Esophagus squamous epithelium (tissue), 5 donors: ENCODE measurements around the gene DCST2. TPM values are rescaled to one million over a fixed set of nuclear protein-coding genes. Genes with fewer than 3 reads are reported as not detected.

Source experiments
- DNase-seq: peaks from one replicate; lab custom pipeline; 2025; lab: John Stamatoyannopoulos, UW
- H3K27ac ChIP-seq, 4 donors: fragments of 200-600 bp; sonication (generic); one replicate each; pipeline ENCODE4 v1.5.1; 2016 to 2019; ENCODE audit warnings: mild to moderate bottlenecking in 1 of 4
- H3K27me3 ChIP-seq, 4 donors: fragments of 200-600 bp; sonication (generic); 1 replicate in 3 of 4; 2 replicates in 1 of 4; pipeline versions ENCODE4 v1.5.1 to v1.6.0; 2017 to 2021; ENCODE audit warnings: antibody characterized with exemption in 1 of 4
- H3K36me3 ChIP-seq, 3 donors: fragments of 200-600 bp; sonication (generic); one replicate each; pipeline ENCODE4 v1.5.1; 2016 to 2019
- H3K4me1 ChIP-seq, 3 donors: fragments of 200-600 bp; sonication (generic); one replicate each; pipeline ENCODE4 v1.5.1; 2017 to 2019
- H3K4me3 ChIP-seq, 4 donors: fragments of 200-600 bp; sonication (generic); 1 replicate in 3 of 4; 2 replicates in 1 of 4; pipeline ENCODE4 v1.5.1; 2016 to 2019; ENCODE audit warnings: mild to moderate bottlenecking in 2 of 4, moderate library complexity in 1 of 4
- H3K9me3 ChIP-seq, 3 donors: fragments of 200-600 bp; sonication (generic); one replicate each; pipeline ENCODE4 v1.5.1; 2016 to 2019
- POLR2A ChIP-seq, 4 donors: fragments of 450-650 bp; IDR thresholded peaks; one replicate each; pipeline ENCODE4 v1.6.1; 2017; ENCODE audit warnings: antibody characterized with exemption in 4 of 4, mild to moderate bottlenecking in 4 of 4, moderate library complexity in 3 of 4
- WGBS, 2 donors: methylation state at CpG; one replicate each; pipeline ENCODE4 v1.1.5; 2018; 5-methylcytosine and 5-hydroxymethylcytosine counted together
- intact Hi-C: fragments of 100-400 bp; cut with DNase I; formaldehyde crosslinking; loops from one replicate; pipeline ENCODE4 v1.15.0; 2022
- small RNA-seq, 4 donors: library from RNA; depleted of rRNA; stranded (forward); fragments of <200 nt; gene quantifications; one replicate each; pipeline ENCODE3, GENCODE V24; 2016
- total RNA-seq, 4 donors: library from RNA; depleted of rRNA; stranded (reverse); fragments of >200 nt; gene quantifications; one replicate each; pipeline ENCODE4 v1.1.0, GENCODE V29; 2016
- TF ChIP-seq, protein P1 (sequence below), 6 experiments: fragments of 450-650 bp in 4 of 6; fragments of 200-600 bp in 2 of 6; sonication (generic) in 2 of 6; IDR thresholded peaks; one replicate each; pipeline ENCODE4 v1.5.1; 2016 to 2019; ENCODE audit warnings: antibody characterized with exemption in 6 of 6, mild to moderate bottlenecking in 4 of 6, moderate library complexity in 4 of 6
- donor health status: DM: yes; HTN: yes; CAD: no.

Gene DCST2
- total RNA-seq, 4 donors from 2014 or later, result 0.11 to 8.2 (median 0.18) TPM

DNA sequence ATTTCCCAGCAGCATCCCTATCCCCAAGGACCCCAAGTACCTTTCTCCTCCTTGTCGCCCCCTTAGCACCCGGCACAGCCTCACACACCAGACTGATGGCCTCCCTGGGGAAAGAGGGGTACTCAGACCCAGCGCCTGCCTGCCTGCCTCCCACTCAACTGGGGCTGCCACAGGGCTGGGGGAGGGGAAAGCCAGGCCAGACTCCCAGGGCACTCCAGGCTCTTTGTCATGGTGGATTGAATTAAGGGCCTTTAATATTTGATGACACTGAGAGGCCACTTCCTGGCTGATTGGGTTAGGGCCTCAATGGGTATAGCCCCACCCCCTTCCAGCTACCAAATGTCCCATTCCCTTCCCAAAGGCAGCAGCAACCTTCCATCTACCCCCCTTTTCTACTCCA, 64.8 kb downstream of the DCST2 start:
- 100% methylated on average over 2 of the region's 3 CpGs; no CpG with 5 or more reads in 1 of the 2 donors for WGBS, 2 donors
- Histone ChIP-seq H3K27ac (peak overlapping the region; percentile 96 to 99 (median 98)), H3K9me3 (no peaks in the 10 kb centered on the region), H3K27me3 (no peaks in the 10 kb centered on the region), H3K4me3 (peak overlapping the region in 2 of 4 donors; percentile 46 to 79), H3K36me3 (peaks cover 7 to 63% (median 38%) of the 10 kb centered on the region in 3 donors), H3K4me1 (peaks cover 47 to 76% (median 54%) of the 10 kb centered on the region in 3 donors)
- no peak for DNase-seq
- TF ChIP-seq, protein P1, sequence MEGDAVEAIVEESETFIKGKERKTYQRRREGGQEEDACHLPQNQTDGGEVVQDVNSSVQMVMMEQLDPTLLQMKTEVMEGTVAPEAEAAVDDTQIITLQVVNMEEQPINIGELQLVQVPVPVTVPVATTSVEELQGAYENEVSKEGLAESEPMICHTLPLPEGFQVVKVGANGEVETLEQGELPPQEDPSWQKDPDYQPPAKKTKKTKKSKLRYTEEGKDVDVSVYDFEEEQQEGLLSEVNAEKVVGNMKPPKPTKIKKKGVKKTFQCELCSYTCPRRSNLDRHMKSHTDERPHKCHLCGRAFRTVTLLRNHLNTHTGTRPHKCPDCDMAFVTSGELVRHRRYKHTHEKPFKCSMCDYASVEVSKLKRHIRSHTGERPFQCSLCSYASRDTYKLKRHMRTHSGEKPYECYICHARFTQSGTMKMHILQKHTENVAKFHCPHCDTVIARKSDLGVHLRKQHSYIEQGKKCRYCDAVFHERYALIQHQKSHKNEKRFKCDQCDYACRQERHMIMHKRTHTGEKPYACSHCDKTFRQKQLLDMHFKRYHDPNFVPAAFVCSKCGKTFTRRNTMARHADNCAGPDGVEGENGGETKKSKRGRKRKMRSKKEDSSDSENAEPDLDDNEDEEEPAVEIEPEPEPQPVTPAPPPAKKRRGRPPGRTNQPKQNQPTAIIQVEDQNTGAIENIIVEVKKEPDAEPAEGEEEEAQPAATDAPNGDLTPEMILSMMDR (IDR thresholded peaks at IDR 0.05), result no peak
- TF ChIP-seq POLR2A (IDR thresholded peaks at IDR 0.05), result no peak
- intact Hi-C loops, result loop anchor here (10.0 kb wide), 1 partner anchor 96 kb away; the partner anchor contains the start of gene EFNA4

Small RNA genes within 50 kb of the gene (small RNA-seq; reads per million reads assigned to genes)
- 0 to 0.15 (median 0.04) reads per million in 4 donors for gene MIR4258

Other genes with a start within 250 kb of the DCST2 start
- 1 to 10 TPM in 1 of 4 donors, under 1 TPM in 3; 0.08 to 1.7 (median 0.50) TPM for gene KCNN3, start 163.5 kb downstream of the DCST2 start, total RNA-seq
- 10 to 100 TPM; 29.0 to 38.2 (median 33.5) TPM for gene PMVK, start 97.1 kb downstream of the DCST2 start, total RNA-seq
- 10 to 100 TPM; 11.1 to 51.1 (median 29.3) TPM for gene PBXIP1, start 77.7 kb downstream of the DCST2 start, total RNA-seq
- gene PYGO2, start 72.0 kb downstream of the DCST2 start, total RNA-seq, result 10 to 100 TPM; 14.4 to 18.8 (median 17.5) TPM
- gene SHC1, start 63.0 kb downstream of the DCST2 start, total RNA-seq, result 10 to 100 TPM; 37.6 to 80.9 (median 65.8) TPM
- 10 to 100 TPM; 34.9 to 72.8 (median 55.3) TPM for gene CKS1B, start 59.1 kb downstream of the DCST2 start, total RNA-seq
- 10 to 100 TPM; 21.5 to 30.9 (median 29.5) TPM for gene FLAD1, start 50.4 kb downstream of the DCST2 start, total RNA-seq
- not detected for gene LENEP, start 40.2 kb downstream of the DCST2 start, total RNA-seq
- 100 to 1,000 TPM; 101 to 220 (median 113) TPM for gene ZBTB7B, start 31.0 kb downstream of the DCST2 start, total RNA-seq
- under 1 TPM in 1 of 4 donors, not detected in 3; 0.19 TPM for gene DCST1, start within 50 bp of the DCST2 start, total RNA-seq
- gene ADAM15, start 17.5 kb upstream of the DCST2 start, total RNA-seq, result 100 to 1,000 TPM; 135 to 194 (median 183) TPM
- gene EFNA4, start 30.0 kb upstream of the DCST2 start, total RNA-seq, result 10 to 100 TPM in 3 of 4 donors, 1 to 10 TPM in 1; 8.1 to 22.9 (median 12.2) TPM
- 10 to 100 TPM; 20.0 to 25.8 (median 21.1) TPM for gene EFNA3, start 45.1 kb upstream of the DCST2 start, total RNA-seq
- gene EFNA1, start 94.1 kb upstream of the DCST2 start, total RNA-seq, result 10 to 100 TPM; 30.2 to 42.9 (median 31.0) TPM
- 10 to 100 TPM; 21.4 to 27.2 (median 26.0) TPM for gene SLC50A1, start 102.1 kb upstream of the DCST2 start, total RNA-seq
- gene DPM3, start 106.8 kb upstream of the DCST2 start, total RNA-seq, result 10 to 100 TPM; 33.1 to 67.7 (median 45.4) TPM
- 100 to 1,000 TPM in 1 of 4 donors, 10 to 100 TPM in 3; 70.8 to 122 (median 73.8) TPM for gene KRTCAP2, start 139.5 kb upstream of the DCST2 start, total RNA-seq
- under 1 TPM in 3 of 4 donors, not detected in 1; 0.30 to 0.53 (median 0.38) TPM for gene TRIM46, start 140.1 kb upstream of the DCST2 start, total RNA-seq
- gene THBS3, start 174.1 kb upstream of the DCST2 start, total RNA-seq, result 10 to 100 TPM in 3 of 4 donors, 1 to 10 TPM in 1; 8.7 to 18.5 (median 11.1) TPM
- gene MTX1, start 174.9 kb upstream of the DCST2 start, total RNA-seq, result 10 to 100 TPM; 34.0 to 59.1 (median 42.9) TPM
- 10 to 100 TPM; 10.5 to 27.9 (median 16.1) TPM for gene ENTREP3, start 221.7 kb upstream of the DCST2 start, total RNA-seq
- gene SCAMP3, start 228.6 kb upstream of the DCST2 start, total RNA-seq, result 10 to 100 TPM; 56.8 to 72.2 (median 60.1) TPM
- gene CLK2, start 239.7 kb upstream of the DCST2 start, total RNA-seq, result 10 to 100 TPM; 21.9 to 35.1 (median 25.6) TPM
- gene HCN3, start 243.7 kb upstream of the DCST2 start, total RNA-seq, result 1 to 10 TPM; 2.1 to 3.0 (median 2.5) TPM